GM10248 (cell line): ENCODE results near the gene CIB1.
A peak's percentile ranks its signal among the peaks of the same experiment; 100 is the strongest.
"Not testable (repeated sequence)": the region's sequence is repeated elsewhere in the genome, so short reads cannot be mapped to it uniquely, and the experiment has no call there.

Experiments
- CTCF ChIA-PET: fragments of 300-600 bp; sonication (Branson Sonifier 250); formaldehyde crosslinking; extraction: SDS; loops from one replicate; lab custom pipeline; 2021; ENCODE audit warnings: antibody characterized with exemption; lab: Yijun Ruan, JAX
- POLR2A ChIA-PET: fragments of 350-650 bp; sonication (Branson Sonifier 250); formaldehyde crosslinking; extraction: SDS; loops from one replicate; lab custom pipeline; 2020; ENCODE audit warnings: antibody characterized with exemption; lab: Yijun Ruan, JAX
- DNase-seq: peaks from one replicate; pipeline ENCODE4 v3.0.0; 2012; ENCODE audit errors: extremely low spot score
- CTCF ChIP-seq: IDR thresholded peaks from 2 replicates; pipeline ENCODE4 v1.5.1; 2012; ENCODE audit warnings: mild to moderate bottlenecking, low read depth; ENCODE audit errors: extremely low read depth, missing control alignments, control extremely low read depth

Gene CIB1

DNA sequence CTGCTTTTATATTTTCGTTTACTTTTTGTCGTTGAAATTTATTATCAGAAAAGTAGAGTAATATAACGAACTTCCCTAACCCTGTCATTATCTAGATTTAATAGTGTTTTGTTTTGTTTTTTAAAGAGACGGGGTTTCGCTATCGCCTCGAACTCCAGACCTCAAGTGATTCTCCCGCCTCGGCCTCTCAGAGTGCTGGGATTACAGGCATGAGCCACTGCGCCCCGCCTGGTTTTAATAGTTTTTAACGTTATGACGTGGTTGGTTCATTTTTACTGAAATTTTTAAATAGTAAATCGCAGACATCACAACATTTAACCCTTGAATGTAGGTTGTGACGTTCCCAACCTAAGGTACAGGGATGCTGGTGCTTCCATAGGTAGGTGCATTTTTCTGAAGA lies 32.7 kb upstream of the CIB1 start:
- ChIA-PET CTCF (interaction anchor here (1.3 to 2.1 kb wide), 2 partner anchors 25 to 27 kb away, joined by 3 to 7 read pairs; no protein-coding TSS in a partner anchor), POLR2A (no interaction called here)
- DNase-seq = no peak
- no peak for TF ChIP-seq CTCF

GRCh38 chr15:90266061-90266431 lies 32.3 kb upstream of the CIB1 start:
- no peak for TF ChIP-seq CTCF
- no peak for DNase-seq
- ChIA-PET CTCF (interaction anchor here (1.3 to 2.1 kb wide), 2 partner anchors 25 to 27 kb away, joined by 3 to 7 read pairs; no protein-coding TSS in a partner anchor), POLR2A (no interaction called here)

DNA sequence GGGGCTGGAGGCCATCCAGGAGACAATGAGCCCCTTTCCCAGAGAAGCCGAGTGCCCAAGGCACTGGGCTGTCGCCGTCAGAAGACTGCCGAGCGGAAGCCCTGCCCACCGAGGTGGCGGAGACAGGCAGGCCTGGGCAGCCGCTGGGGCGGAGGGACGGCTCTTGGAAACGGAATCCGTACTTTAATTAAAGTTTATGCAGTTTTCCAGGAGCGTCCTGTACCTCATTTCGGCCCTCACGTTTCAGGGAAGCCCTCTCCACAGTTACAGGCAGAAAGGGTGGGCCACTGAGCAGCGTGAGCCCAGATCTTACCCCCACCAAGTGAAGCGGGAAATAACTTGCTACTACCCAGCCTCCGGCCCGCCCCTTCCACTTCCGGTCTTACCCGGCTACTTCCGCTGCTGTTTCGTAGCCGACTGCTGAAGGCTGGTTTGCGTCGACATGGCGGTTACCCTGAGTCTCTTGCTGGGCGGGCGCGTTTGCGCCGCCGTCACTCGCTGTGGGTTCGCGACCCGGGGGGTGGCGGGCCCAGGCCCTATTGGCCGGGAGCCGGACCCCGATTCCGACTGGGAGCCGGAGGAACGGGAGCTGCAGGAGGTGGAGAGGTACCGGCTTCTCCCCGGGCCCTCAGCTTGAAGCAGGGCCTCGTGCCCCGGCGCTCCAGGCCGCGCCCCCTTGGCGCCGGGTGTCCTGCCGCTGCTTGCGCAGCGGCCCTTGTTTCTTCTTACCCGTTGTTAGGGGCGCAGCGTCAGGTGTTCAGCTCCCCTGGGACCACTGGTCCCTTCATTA lies 31.7 kb upstream of the CIB1 start, which contains the start of gene NGRN:
NGRN (plus strand) TSS at position 402 of the 790 bp plus-strand sequence; CDS start at position 443, 41 bp downstream.
- peak; percentile 91 for DNase-seq
- TF ChIP-seq CTCF = no peak
- CTCF ChIA-PET = interaction anchor here (1.3 to 2.1 kb wide), 2 partner anchors 26 to 28 kb away, joined by 3 to 7 read pairs; no protein-coding TSS in a partner anchor
- POLR2A ChIA-PET = no interaction called here

GRCh38 chr15:90264671-90265070 lies 30.9 kb upstream of the CIB1 start:
- ChIA-PET CTCF (no interaction called here), POLR2A (no interaction called here)
- TF ChIP-seq CTCF = no peak
- DNase-seq = no peak

DNA sequence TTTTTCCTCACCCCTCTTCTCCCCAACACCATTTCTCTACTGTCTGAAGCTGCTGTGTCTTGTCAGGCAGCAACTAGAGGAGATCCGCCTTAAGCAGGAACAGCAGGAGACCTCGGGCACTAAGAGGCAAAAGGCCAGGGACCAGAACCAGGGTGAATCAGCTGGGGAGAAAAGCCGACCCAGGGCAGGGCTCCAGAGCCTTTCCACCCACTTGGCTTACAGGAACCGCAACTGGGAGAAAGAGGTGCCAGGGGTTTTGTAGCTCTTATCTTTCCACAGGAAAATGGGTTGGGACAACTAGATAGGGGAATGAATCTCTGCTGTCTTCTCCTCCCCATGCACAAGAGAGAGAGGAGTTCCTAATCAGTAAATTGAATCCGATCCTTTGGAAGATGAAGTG lies 28.7 kb upstream of the CIB1 start:
- no peak for DNase-seq
- CTCF ChIA-PET = interaction anchor here (0.9 to 1.9 kb wide), 5 partner anchors 11 to 220 kb away, joined by 3 to 6 read pairs (median 3); partner anchors contain the start of gene TTLL13
- TF ChIP-seq CTCF = no peak
- POLR2A ChIA-PET = interaction anchor here (0.9 kb wide), 1 partner anchor 29 kb away, joined by 3 read pairs; the partner anchor contains the start of gene CIB1

GRCh38 chr15:90261811-90262210 lies 28.1 kb upstream of the CIB1 start:
- POLR2A ChIA-PET = interaction anchor here (0.6 kb wide), 1 partner anchor 13 kb away, joined by 3 read pairs; no protein-coding TSS in a partner anchor
- CTCF ChIA-PET = interaction anchor here (1.0 to 1.9 kb wide), 4 partner anchors 8 to 31 kb away, joined by 3 to 6 read pairs (median 4); partner anchors contain the start of gene TTLL13

DNA sequence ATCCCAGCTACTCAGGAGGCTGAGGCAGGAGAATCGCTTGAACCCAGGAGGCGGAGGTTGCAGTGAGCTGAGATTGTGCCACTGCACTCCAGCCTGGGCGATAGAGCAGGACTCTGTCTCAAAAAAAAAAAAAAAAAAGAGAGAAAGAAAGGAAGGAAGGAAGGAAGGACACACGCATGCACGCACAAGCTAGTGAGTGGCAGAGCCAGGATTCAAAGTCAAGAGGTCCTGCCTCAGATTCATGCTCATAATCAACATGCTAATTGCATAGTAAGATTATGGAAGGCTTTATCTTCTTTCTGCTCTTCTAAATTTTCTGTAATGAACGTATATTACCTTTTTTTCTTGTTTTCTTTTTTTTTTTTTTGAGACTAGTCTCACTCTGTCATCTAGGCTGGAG lies 27.0 kb upstream of the CIB1 start:
- CTCF ChIA-PET = interaction anchor here (1.2 to 1.9 kb wide), 2 partner anchors 9 to 10 kb away, joined by 5 to 6 read pairs; no protein-coding TSS in a partner anchor
- POLR2A ChIA-PET, DNase-seq: not testable (repeated sequence)

More at GRCh38 chr15:90261811-90262210, 28.1 kb upstream of the CIB1 start:
- no peak for TF ChIP-seq CTCF
- no peak for DNase-seq
